ENCODE results near the gene IRAK2. TPM values are rescaled to one million over a fixed set of nuclear protein-coding genes. Genes with fewer than 3 reads are reported as not detected.
"Not testable (repeated sequence)": the region's sequence is repeated elsewhere in the genome, so short reads cannot be mapped to it uniquely, and the experiment has no call there.

Gene IRAK2
- total RNA-seq, 1 donor from 2014 or later, result 4.7 TPM

- DNase-seq (ENCODE audit: low read depth) (no peak), FAIRE-seq (no peak)
- H3K27me3 ChIP-seq (ENCODE audit: control insufficient read depth, insufficient read depth, low read length), result no peaks in the 10 kb centered on the region
- no peak for TF ChIP-seq CTCF (IDR thresholded peaks at IDR 0.05; ENCODE audit: insufficient read depth, low read length, severe bottlenecking)
- H3K36me3 ChIP-seq (ENCODE audit: control insufficient read depth, insufficient read depth, low read length), result peaks cover 2% of the 10 kb centered on the region
- no peak overlapping the region for H3K4me3 ChIP-seq (ENCODE audit: low read depth, low read length)
Measured at GRCh38 chr3:10155123-10155472, 9.6 kb upstream of the IRAK2 start.

- FAIRE-seq, result no peak
- H3K36me3 ChIP-seq (ENCODE audit: control insufficient read depth, insufficient read depth, low read length), result no peaks in the 10 kb centered on the region
- DNase-seq (ENCODE audit: low read depth), result no peak
- no peak for TF ChIP-seq CTCF (IDR thresholded peaks at IDR 0.05; ENCODE audit: insufficient read depth, low read length, severe bottlenecking)
- no peak overlapping the region for H3K4me3 ChIP-seq (ENCODE audit: low read depth, low read length)
- no peaks in the 10 kb centered on the region for H3K27me3 ChIP-seq (ENCODE audit: control insufficient read depth, insufficient read depth, low read length)
Measured at GRCh38 chr3:10155658-10156057, 9.1 kb upstream of the IRAK2 start.

GRCh38 chr3:10157031-10157430 lies 7.7 kb upstream of the IRAK2 start:
- H3K4me3 ChIP-seq (ENCODE audit: low read depth, low read length), result no peak overlapping the region
- no peak for TF ChIP-seq CTCF (IDR thresholded peaks at IDR 0.05; ENCODE audit: insufficient read depth, low read length, severe bottlenecking)
- no peak for DNase-seq (ENCODE audit: low read depth)
- no peaks in the 10 kb centered on the region for H3K27me3 ChIP-seq (ENCODE audit: control insufficient read depth, insufficient read depth, low read length)
- no peaks in the 10 kb centered on the region for H3K36me3 ChIP-seq (ENCODE audit: control insufficient read depth, insufficient read depth, low read length)
- no peak for FAIRE-seq

GRCh38 chr3:10158555-10158954 lies 6.2 kb upstream of the IRAK2 start:
- H3K27me3 ChIP-seq (ENCODE audit: control insufficient read depth, insufficient read depth, low read length); DNase-seq (ENCODE audit: low read depth); H3K4me3 ChIP-seq (ENCODE audit: low read depth, low read length); H3K36me3 ChIP-seq (ENCODE audit: control insufficient read depth, insufficient read depth, low read length); FAIRE-seq: not testable (repeated sequence)

GRCh38 chr3:10160346-10160745 lies 4.4 kb upstream of the IRAK2 start:
- H3K4me3 ChIP-seq (ENCODE audit: low read depth, low read length), result no peak overlapping the region
- DNase-seq (ENCODE audit: low read depth) (no peak), FAIRE-seq (no peak)
- TF ChIP-seq CTCF (IDR thresholded peaks at IDR 0.05; ENCODE audit: insufficient read depth, low read length, severe bottlenecking), result no peak
- H3K27me3 ChIP-seq (ENCODE audit: control insufficient read depth, insufficient read depth, low read length), result no peaks in the 10 kb centered on the region
- H3K36me3 ChIP-seq (ENCODE audit: control insufficient read depth, insufficient read depth, low read length), result no peaks in the 10 kb centered on the region

GRCh38 chr3:10160925-10161324 lies 3.8 kb upstream of the IRAK2 start:
- H3K4me3 ChIP-seq (ENCODE audit: low read depth, low read length), result no peak overlapping the region
- no peak for FAIRE-seq
- TF ChIP-seq CTCF (IDR thresholded peaks at IDR 0.05; ENCODE audit: insufficient read depth, low read length, severe bottlenecking), result no peak
- no peaks in the 10 kb centered on the region for H3K27me3 ChIP-seq (ENCODE audit: control insufficient read depth, insufficient read depth, low read length)
- DNase-seq (ENCODE audit: low read depth), result no peak
- no peaks in the 10 kb centered on the region for H3K36me3 ChIP-seq (ENCODE audit: control insufficient read depth, insufficient read depth, low read length)

Data from bronchial epithelial cell (primary cell).